ENCODE data around the gene VPS45. TPM values are rescaled to one million over a fixed set of nuclear protein-coding genes. Genes with fewer than 3 reads are reported as not detected.
A peak's percentile ranks its signal among the peaks of the same experiment; 100 is the strongest.

The VPS45 gene
- polyA plus RNA-seq, 3 donors from 2014 or later, result 30.5 to 39.9 (median 35.1) TPM

GRCh38 chr1:150060260-150060659, 7.3 kb upstream of the VPS45 start:
- Mint-ChIP-seq H3K27ac (no peak overlapping the region), H3K4me1 (no peaks in the 10 kb centered on the region), H3K9me3 (no peaks in the 10 kb centered on the region), H3K27me3 (ENCODE audit: low read depth in 3 of 3) (peaks cover 0 to 2% (median 0%) of the 10 kb centered on the region in 3 donors), H3K36me3 (no peaks in the 10 kb centered on the region), H3K4me3 (no peak overlapping the region)
- DNase-seq, result no peak

- no peak overlapping the region for H3K4me3 Mint-ChIP-seq
- H3K27me3 Mint-ChIP-seq (ENCODE audit: low read depth in 3 of 3), result peaks cover 0 to 2% (median 0%) of the 10 kb centered on the region in 3 donors
- H3K27ac Mint-ChIP-seq, result no peak overlapping the region
- DNase-seq, result no peak
- no peaks in the 10 kb centered on the region for H3K36me3 Mint-ChIP-seq
- H3K9me3 Mint-ChIP-seq, result no peaks in the 10 kb centered on the region
- H3K4me1 Mint-ChIP-seq, result peaks cover 4 to 5% of the 10 kb centered on the region in 2 donors
Observed at GRCh38 chr1:150061632-150062101, 5.9 kb upstream of the VPS45 start.

GRCh38 chr1:150062113-150062512, 5.5 kb upstream of the VPS45 start:
- peaks cover 0 to 2% (median 0%) of the 10 kb centered on the region in 3 donors for H3K27me3 Mint-ChIP-seq (ENCODE audit: low read depth in 3 of 3)
- DNase-seq, result no peak
- H3K4me3 Mint-ChIP-seq, result no peak overlapping the region
- H3K27ac Mint-ChIP-seq, result no peak overlapping the region
- H3K4me1 Mint-ChIP-seq, result peaks cover 8 to 9% of the 10 kb centered on the region in 2 donors
- H3K9me3 Mint-ChIP-seq, result no peaks in the 10 kb centered on the region
- no peaks in the 10 kb centered on the region for H3K36me3 Mint-ChIP-seq

GRCh38 chr1:150065184-150065871, 2.2 kb upstream of the VPS45 start:
- no peak for DNase-seq
- Mint-ChIP-seq H3K27ac (no peak overlapping the region), H3K4me3 (no peak overlapping the region)

GRCh38 chr1:150066328-150066727, 1.2 kb upstream of the VPS45 start:
- no peak for DNase-seq
- Mint-ChIP-seq H3K27me3 (ENCODE audit: low read depth in 3 of 3) (peaks cover 0 to 2% (median 2%) of the 10 kb centered on the region in 3 donors), H3K27ac (peak overlapping the region; percentile 74 to 93 (median 90)), H3K4me3 (peak overlapping the region; percentile 90 to 98 (median 96)), H3K9me3 (no peaks in the 10 kb centered on the region), H3K4me1 (peaks cover 34 to 39% of the 10 kb centered on the region in 2 donors), H3K36me3 (peaks cover 0 to 8% (median 0%) of the 10 kb centered on the region in 3 donors)

More at GRCh38 chr1:150065184-150065871, 2.2 kb upstream of the VPS45 start:
- H3K4me1 Mint-ChIP-seq, result peaks cover 34 to 39% of the 10 kb centered on the region in 2 donors
- H3K27me3 Mint-ChIP-seq (ENCODE audit: low read depth in 3 of 3), result peaks cover 0 to 2% (median 2%) of the 10 kb centered on the region in 3 donors
- H3K36me3 Mint-ChIP-seq, result peaks cover 0 to 8% (median 0%) of the 10 kb centered on the region in 3 donors
- no peaks in the 10 kb centered on the region for H3K9me3 Mint-ChIP-seq

GRCh38 chr1:150066838-150067183, 765 bp upstream of the VPS45 start:
- Mint-ChIP-seq H3K27me3 (ENCODE audit: low read depth in 3 of 3) (peaks cover 0 to 2% (median 2%) of the 10 kb centered on the region in 3 donors), H3K4me3 (peak overlapping the region; percentile 90 to 98 (median 96)), H3K27ac (peak overlapping the region; percentile 90 to 93 (median 92)), H3K36me3 (peaks cover 0 to 8% (median 0%) of the 10 kb centered on the region in 3 donors), H3K9me3 (no peaks in the 10 kb centered on the region), H3K4me1 (peaks cover 34 to 39% of the 10 kb centered on the region in 2 donors)
- no peak for DNase-seq

GRCh38 chr1:150068109-150068435, 496 bp downstream of the VPS45 start:
- peaks cover 5 to 12% (median 5%) of the 10 kb centered on the region in 3 donors for H3K36me3 Mint-ChIP-seq
- H3K27me3 Mint-ChIP-seq (ENCODE audit: low read depth in 3 of 3), result peaks cover 0 to 2% (median 2%) of the 10 kb centered on the region in 3 donors
- H3K4me1 Mint-ChIP-seq, result peaks cover 34 to 39% of the 10 kb centered on the region in 2 donors
- no peak for DNase-seq
- peak overlapping the region; percentile 90 to 93 (median 92) for H3K27ac Mint-ChIP-seq
- peak overlapping the region; percentile 90 to 98 (median 96) for H3K4me3 Mint-ChIP-seq
- no peaks in the 10 kb centered on the region for H3K9me3 Mint-ChIP-seq

GRCh38 chr1:150069923-150070322, 2.3 kb downstream of the VPS45 start:
- H3K4me1 Mint-ChIP-seq, result peaks cover 34 to 39% of the 10 kb centered on the region in 2 donors

GRCh38 chr1:150072959-150073358, 5.4 kb downstream of the VPS45 start:
- DNase-seq, result peak; percentile 9 to 30 (median 29)
- peaks cover 24 to 27% (median 24%) of the 10 kb centered on the region in 3 donors for H3K36me3 Mint-ChIP-seq
- H3K4me3 Mint-ChIP-seq, result no peak overlapping the region
- peak overlapping the region in 1 of 6 donors; percentile 28 for H3K27ac Mint-ChIP-seq
- no peaks in the 10 kb centered on the region for H3K9me3 Mint-ChIP-seq
- H3K4me1 Mint-ChIP-seq, result peaks cover 19 to 21% of the 10 kb centered on the region in 2 donors
- H3K27me3 Mint-ChIP-seq (ENCODE audit: low read depth in 3 of 3), result peaks cover 0 to 2% (median 0%) of the 10 kb centered on the region in 3 donors

More at GRCh38 chr1:150069923-150070322, 2.3 kb downstream of the VPS45 start:
- Mint-ChIP-seq H3K4me3 (peak overlapping the region in 1 of 5 donors; percentile 35), H3K27ac (peak overlapping the region in 2 of 6 donors; percentile 15 to 16), H3K27me3 (ENCODE audit: low read depth in 3 of 3) (peaks cover 0 to 2% (median 0%) of the 10 kb centered on the region in 3 donors), H3K36me3 (peaks cover 11 to 17% (median 12%) of the 10 kb centered on the region in 3 donors), H3K9me3 (no peaks in the 10 kb centered on the region)
- DNase-seq, result no peak

GRCh38 chr1:150073516-150073915, 5.9 kb downstream of the VPS45 start:
- Mint-ChIP-seq H3K9me3 (no peaks in the 10 kb centered on the region), H3K36me3 (peaks cover 28 to 33% (median 28%) of the 10 kb centered on the region in 3 donors), H3K27me3 (ENCODE audit: low read depth in 3 of 3) (peaks cover 0 to 2% (median 2%) of the 10 kb centered on the region in 3 donors), H3K27ac (no peak overlapping the region), H3K4me1 (peaks cover 13 to 16% of the 10 kb centered on the region in 2 donors), H3K4me3 (no peak overlapping the region)
- no peak for DNase-seq

- DNase-seq, result no peak
- Mint-ChIP-seq H3K4me3 (no peak overlapping the region), H3K27ac (no peak overlapping the region), H3K4me1 (no peaks in the 10 kb centered on the region), H3K36me3 (peaks cover 29 to 37% (median 34%) of the 10 kb centered on the region in 3 donors), H3K27me3 (ENCODE audit: low read depth in 3 of 3) (peaks cover 0 to 3% (median 0%) of the 10 kb centered on the region in 3 donors), H3K9me3 (no peaks in the 10 kb centered on the region)
Observed at GRCh38 chr1:150076066-150076465, 8.5 kb downstream of the VPS45 start.

GRCh38 chr1:150076985-150077384, 9.4 kb downstream of the VPS45 start:
- H3K36me3 Mint-ChIP-seq, result peaks cover 33 to 46% (median 43%) of the 10 kb centered on the region in 3 donors
- no peaks in the 10 kb centered on the region for H3K4me1 Mint-ChIP-seq
- no peaks in the 10 kb centered on the region for H3K9me3 Mint-ChIP-seq
- H3K27ac Mint-ChIP-seq, result no peak overlapping the region
- H3K27me3 Mint-ChIP-seq (ENCODE audit: low read depth in 3 of 3), result peaks cover 0 to 3% (median 0%) of the 10 kb centered on the region in 3 donors
- H3K4me3 Mint-ChIP-seq, result no peak overlapping the region
- DNase-seq, result no peak

- Mint-ChIP-seq H3K4me3 (no peak overlapping the region), H3K4me1 (no peaks in the 10 kb centered on the region), H3K27ac (no peak overlapping the region), H3K36me3 (peaks cover 30 to 57% (median 36%) of the 10 kb centered on the region in 3 donors), H3K27me3 (ENCODE audit: low read depth in 3 of 3) (peaks cover 0 to 3% (median 0%) of the 10 kb centered on the region in 3 donors), H3K9me3 (no peaks in the 10 kb centered on the region)
- no peak for DNase-seq
Observed at GRCh38 chr1:150080784-150081183, 13.2 kb downstream of the VPS45 start.

- Mint-ChIP-seq H3K9me3 (no peaks in the 10 kb centered on the region), H3K27ac (no peak overlapping the region), H3K4me3 (no peak overlapping the region), H3K27me3 (ENCODE audit: low read depth in 3 of 3) (peaks cover 0 to 3% (median 0%) of the 10 kb centered on the region in 3 donors), H3K36me3 (peaks cover 29 to 60% (median 32%) of the 10 kb centered on the region in 3 donors), H3K4me1 (no peaks in the 10 kb centered on the region)
- no peak for DNase-seq
Observed at GRCh38 chr1:150082494-150082893, 14.9 kb downstream of the VPS45 start.

Data from immature natural killer cell (primary cell).